PC-3 (cell line): ENCODE measurements around the gene TNPO1.

ENCODE experiments used
- EZH2phosphoT487 ChIP-seq: fragments of 300-600 bp; sonication (generic); IDR thresholded peaks from 2 replicates; pipeline ENCODE4 v1.6.1; 2018; ENCODE audit warnings: mild to moderate bottlenecking, antibody characterized with exemption, low read length, borderline replicate concordance
- TF ChIP-seq, protein P1 (sequence below): fragments of 300-600 bp; sonication (generic); conservative IDR thresholded peaks from 2 replicates; pipeline ENCODE4 v1.5.1; 2017; ENCODE audit warnings: antibody characterized with exemption, low read depth, mild to moderate bottlenecking, low read length

DNA sequence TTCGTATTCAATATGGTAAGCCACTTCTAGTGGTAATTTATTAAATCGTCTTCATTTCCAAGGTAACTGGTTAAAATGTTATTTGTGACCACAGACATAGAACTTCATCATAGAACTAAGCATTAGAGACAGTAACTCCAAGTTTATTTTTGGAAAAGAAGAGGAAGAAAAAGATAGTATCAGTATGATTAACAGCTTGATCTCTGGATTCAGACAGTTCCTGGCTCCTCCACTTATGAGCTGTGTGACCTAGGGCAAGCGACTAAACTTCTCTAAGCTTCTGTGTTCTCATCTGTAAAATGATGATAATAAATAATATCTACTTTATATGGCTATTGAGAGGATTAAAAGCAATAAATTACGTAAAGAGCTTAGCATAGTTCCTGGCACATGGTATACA is 29.8 kb upstream of the TNPO1 start:
- TF ChIP-seq, protein P1, sequence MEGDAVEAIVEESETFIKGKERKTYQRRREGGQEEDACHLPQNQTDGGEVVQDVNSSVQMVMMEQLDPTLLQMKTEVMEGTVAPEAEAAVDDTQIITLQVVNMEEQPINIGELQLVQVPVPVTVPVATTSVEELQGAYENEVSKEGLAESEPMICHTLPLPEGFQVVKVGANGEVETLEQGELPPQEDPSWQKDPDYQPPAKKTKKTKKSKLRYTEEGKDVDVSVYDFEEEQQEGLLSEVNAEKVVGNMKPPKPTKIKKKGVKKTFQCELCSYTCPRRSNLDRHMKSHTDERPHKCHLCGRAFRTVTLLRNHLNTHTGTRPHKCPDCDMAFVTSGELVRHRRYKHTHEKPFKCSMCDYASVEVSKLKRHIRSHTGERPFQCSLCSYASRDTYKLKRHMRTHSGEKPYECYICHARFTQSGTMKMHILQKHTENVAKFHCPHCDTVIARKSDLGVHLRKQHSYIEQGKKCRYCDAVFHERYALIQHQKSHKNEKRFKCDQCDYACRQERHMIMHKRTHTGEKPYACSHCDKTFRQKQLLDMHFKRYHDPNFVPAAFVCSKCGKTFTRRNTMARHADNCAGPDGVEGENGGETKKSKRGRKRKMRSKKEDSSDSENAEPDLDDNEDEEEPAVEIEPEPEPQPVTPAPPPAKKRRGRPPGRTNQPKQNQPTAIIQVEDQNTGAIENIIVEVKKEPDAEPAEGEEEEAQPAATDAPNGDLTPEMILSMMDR: no peak
- no peak for TF ChIP-seq EZH2phosphoT487
